Measurements from ENCODE around the gene PHF21B.

Gene PHF21B

DNA sequence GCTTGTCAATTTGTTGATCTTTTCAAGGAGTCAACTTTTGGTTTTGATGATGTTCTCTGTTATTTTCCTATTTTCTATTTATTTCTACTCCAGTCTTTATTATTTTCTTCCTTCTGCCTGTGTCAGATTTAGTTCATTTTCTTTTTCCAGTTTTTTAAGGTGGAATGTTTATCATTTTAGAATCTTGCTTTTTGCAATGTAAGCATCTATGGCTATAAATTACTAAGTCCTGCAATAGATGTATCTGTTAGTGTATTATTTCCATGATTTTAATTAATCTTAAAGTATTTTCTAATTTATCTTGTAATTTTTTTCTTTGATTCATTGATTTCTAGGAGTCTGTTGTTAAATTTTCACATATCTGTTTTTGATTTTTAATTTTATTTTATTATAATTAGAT is 175.7 kb downstream of the PHF21B start:
- no peaks in the 10 kb centered on the region for H3K4me1 Mint-ChIP-seq
- CTCF ChIA-PET = no interaction called here
- H3K9me3 Mint-ChIP-seq = peaks cover 7% of the 10 kb centered on the region
- no peak overlapping the region for H3K4me3 Mint-ChIP-seq
- DNase-seq = no peak
- peaks cover 4% of the 10 kb centered on the region for H3K27me3 Mint-ChIP-seq
- H3K27ac Mint-ChIP-seq = no peak overlapping the region
- H3K36me3 Mint-ChIP-seq = no peaks in the 10 kb centered on the region

DNA sequence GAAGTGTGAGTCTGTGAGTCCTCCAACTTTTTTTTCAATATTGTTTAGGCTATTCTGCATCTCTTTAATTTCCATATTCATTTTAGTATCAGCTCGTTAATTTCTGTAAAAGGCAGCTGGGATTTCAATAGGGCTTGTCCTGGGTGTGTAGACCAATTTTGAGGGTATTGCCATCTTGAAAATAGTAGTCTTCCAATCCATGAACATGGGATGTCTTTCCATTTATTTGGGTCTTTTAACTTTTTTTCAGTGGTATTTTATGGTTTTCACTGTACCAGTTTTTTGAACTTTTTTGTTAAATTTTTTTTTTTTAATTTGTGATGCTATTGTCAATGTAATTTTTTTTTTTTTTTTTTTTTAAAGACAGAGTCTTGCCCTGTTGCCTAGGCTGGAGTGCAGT is 177.9 kb downstream of the PHF21B start:
- no peak overlapping the region for H3K4me3 Mint-ChIP-seq
- no peaks in the 10 kb centered on the region for H3K4me1 Mint-ChIP-seq
- no peak overlapping the region for H3K27ac Mint-ChIP-seq
- peaks cover 7% of the 10 kb centered on the region for H3K9me3 Mint-ChIP-seq
- H3K36me3 Mint-ChIP-seq = no peaks in the 10 kb centered on the region
- CTCF ChIA-PET = no interaction called here
- DNase-seq = no peak
- H3K27me3 Mint-ChIP-seq = peaks cover 4% of the 10 kb centered on the region

Data from activated naive CD4-positive, alpha-beta T cell treated with anti-CD3 and anti-CD28 coated beads, Interleukin-2, amount 10 ng/mL, durations not matched to agents 7 days and 5 days (primary cell).